ENCODE results near the gene SLC27A6.
"Not testable (repeated sequence)": the region's sequence is repeated elsewhere in the genome, so short reads cannot be mapped to it uniquely, and the experiment has no call there.

The SLC27A6 gene

DNA sequence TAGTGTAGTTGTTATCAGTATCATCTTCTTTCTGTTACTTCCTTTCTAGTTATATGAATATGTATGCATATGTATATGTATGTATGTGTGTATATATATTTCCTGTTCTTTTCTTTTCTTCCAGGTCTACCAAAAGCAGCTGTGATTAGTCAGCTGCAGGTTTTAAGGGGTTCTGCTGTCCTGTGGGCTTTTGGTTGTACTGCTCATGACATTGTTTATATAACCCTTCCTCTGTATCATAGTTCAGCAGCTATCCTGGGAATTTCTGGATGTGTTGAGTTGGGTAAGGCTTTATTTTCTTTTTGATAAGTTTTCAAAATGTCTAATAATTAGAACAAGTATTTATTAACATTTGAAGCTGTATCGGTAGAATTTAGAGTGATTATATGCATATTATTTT, 23.2 kb downstream of the SLC27A6 start:
- DNase-seq (ENCODE audit: low read depth in 1 of 2, low spot score in 1 of 2): no peak

- DNase-seq (ENCODE audit: low read depth in 1 of 2, low spot score in 1 of 2): no peak
Observed at GRCh38 chr5:129001841-129002526, 36.7 kb downstream of the SLC27A6 start.

- no peak for DNase-seq (ENCODE audit: low read depth in 1 of 2, low spot score in 1 of 2)
Observed at GRCh38 chr5:129002527-129002842, 37.2 kb downstream of the SLC27A6 start.

GRCh38 chr5:129003232-129003631, 37.9 kb downstream of the SLC27A6 start:
- DNase-seq (ENCODE audit: low read depth in 1 of 2, low spot score in 1 of 2): no peak

DNA sequence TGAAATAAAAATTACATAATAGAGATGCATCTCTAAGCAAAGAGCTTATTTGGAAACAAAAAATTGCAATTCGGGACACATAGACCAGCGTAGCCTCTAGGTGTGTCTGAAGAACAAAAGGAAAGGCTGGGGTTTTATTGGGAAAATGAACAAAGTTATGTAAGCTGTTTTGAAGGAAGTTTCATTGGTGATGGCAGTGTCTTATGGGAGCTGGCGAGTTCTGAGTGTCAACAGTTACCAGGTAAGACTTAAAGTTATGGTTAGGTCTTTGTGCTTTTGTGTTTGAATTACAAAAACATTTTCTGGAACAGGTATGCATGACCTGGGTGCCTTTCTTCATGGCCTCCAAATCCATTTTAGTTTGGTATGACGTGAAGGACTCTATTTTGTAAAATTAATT, 48.9 kb downstream of the SLC27A6 start:
- no peak for DNase-seq (ENCODE audit: low read depth in 1 of 2, low spot score in 1 of 2)

DNA sequence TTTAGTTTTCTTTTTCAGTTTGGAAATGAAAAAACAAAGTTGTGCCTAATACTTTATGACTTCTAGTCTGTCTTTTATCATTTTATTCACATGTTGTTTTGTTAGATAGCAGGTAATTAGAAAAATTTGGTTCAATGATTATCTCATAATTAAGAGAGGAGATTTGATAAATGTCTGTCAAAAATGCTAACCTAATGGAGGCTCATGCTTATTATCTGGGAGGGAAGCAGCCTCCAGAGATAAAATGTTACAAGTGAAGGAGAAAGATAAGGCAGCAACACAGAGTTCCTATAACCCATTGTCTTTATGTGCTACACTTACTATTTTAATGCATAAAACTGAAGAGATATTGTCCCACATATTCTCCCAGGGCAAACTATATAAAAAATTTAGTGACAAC, 53.5 kb downstream of the SLC27A6 start:
- no peak for DNase-seq (ENCODE audit: low read depth in 1 of 2, low spot score in 1 of 2)

DNA sequence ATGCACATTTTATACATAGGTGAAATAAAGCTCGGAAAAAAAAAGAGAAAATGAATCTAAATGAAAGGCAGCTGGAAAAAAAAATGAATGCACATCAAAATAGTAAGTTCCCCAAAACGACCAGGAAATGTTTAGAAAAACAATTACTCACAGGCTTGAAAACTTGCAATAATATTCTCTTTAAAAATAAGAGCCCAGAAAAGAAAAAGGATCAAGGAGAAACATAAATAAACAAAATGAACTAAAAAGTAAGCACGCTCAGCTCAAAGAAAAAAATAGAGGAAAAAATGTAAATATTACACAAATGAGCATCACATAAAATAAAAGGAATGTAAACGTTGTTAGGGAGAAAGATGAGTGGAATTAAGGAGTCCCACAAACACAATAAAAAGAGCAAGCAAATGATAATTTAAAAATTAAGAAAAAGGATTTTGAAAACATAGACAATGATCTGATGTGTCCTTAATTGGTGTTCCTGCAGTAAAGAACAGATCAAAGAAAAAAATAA, 54.2 kb downstream of the SLC27A6 start:
- no peak for DNase-seq (ENCODE audit: low read depth in 1 of 2, low spot score in 1 of 2)

- DNase-seq (ENCODE audit: low read depth in 1 of 2, low spot score in 1 of 2): no peak
Observed at GRCh38 chr5:129020683-129021082, 55.4 kb downstream of the SLC27A6 start.

DNA sequence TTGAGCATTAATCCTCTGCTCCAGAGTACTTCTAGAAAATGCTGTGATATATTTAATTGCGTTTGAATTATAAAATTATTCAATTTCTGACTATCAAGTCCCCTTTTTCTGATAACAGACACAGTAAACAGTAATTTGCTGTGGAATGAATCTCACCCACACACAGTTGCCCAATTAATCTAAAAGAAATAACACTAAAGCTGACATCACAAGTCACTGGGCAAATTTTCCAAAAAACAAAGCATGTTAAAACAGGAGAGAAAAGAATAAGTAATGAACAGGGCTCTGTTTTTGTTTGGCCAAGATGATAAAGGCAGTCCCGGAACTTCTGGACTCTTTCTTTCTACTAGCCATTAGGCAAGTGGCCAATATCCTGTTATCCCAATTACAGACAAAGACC, 56.5 kb downstream of the SLC27A6 start:
- DNase-seq (ENCODE audit: low read depth in 1 of 2, low spot score in 1 of 2): no peak

DNA sequence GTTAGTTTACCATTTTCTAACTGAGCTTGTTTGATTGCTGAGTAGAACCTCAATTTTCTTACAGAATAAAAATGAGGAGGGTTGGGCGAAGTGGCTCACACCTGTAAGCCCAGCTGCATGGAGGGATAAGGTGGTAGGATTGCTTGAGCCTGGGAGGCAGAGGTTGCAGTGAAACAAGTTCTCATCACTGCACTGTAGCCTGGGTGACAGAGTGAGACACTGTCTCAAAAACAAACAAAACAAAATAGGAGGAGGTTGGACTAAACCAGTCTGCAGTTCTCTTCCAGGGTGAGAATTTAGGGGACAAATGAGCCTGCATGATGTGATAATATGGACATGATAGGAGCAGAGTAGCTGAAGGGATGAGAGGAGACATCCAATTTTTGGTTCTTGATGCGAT, 57.3 kb downstream of the SLC27A6 start:
- no peak for DNase-seq (ENCODE audit: low read depth in 1 of 2, low spot score in 1 of 2)

DNA sequence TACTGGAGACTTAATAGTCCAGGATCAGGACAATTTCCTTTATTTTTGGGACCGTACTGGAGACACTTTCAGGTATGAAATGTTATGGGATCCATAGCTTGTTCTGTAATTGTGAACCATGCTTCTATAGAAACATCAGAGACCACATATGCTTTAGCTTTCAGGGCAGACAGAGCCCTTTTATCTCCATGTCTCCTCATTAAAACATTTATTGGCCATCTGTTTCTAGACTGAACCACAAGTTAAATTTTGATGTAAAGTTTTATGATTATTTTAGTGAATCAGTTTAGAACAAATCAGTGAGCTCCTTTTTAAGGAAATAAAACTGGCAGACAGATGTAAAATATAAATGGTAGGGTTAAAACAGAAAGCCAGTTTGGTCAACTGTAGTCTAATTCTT, 62.0 kb downstream of the SLC27A6 start:
- DNase-seq (ENCODE audit: low read depth in 1 of 2, low spot score in 1 of 2): no peak

DNA sequence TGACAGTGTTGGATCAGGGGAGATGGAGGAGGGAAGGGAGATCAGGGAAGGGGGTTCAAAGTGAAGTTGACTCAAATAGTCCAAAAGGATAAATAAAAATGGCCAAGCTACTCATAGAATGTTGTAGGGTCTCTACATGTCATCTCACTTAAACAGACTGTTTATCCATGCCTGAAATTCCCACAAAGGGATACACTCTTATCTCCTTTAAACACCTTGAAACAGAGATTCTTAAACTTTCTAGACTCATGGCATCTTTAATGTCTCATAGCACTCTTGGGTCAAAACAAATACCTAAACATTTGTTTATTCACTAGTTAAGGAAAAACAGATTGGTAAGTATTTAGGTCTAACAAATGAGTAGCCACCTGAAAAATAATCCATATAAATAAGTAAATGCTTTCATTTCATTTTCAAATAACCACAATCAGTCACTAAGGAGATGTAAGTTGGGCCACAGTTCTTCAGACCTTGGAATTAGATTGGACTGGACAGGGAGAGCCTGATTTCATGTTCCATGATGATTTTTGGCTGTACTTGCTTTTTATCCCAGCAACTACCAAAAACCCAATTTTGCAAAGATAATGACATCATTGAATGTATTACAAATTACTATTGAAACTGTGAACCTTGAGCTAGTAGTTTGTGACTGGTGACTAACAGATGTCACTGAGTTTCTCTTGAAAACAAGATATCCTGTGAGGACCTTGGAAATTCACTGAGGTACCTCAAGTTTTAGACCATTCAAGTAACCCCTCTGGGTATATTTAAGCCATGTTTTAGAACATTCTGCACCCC, 66.8 kb downstream of the SLC27A6 start:
- DNase-seq (ENCODE audit: low read depth in 1 of 2, low spot score in 1 of 2): no peak

DNA sequence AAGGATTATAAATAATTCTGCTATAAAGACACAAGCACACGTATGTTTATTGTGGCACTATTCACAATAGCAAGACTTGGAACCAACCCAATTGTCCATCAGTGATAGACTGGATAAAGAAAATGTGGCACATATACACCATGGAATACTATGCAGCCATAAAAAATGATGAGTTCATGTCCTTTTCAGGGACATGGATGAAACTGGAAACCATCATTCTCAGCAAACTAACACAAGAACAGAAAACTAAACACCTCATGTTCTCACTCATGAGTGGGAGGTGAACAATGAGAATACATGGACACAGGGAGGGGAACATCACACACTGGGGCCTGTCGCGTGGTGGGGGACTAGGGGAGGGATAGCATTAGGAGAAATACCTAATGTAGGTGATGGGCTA, 71.0 kb downstream of the SLC27A6 start:
- DNase-seq (ENCODE audit: low read depth in 1 of 2, low spot score in 1 of 2): not testable (repeated sequence)

DNA sequence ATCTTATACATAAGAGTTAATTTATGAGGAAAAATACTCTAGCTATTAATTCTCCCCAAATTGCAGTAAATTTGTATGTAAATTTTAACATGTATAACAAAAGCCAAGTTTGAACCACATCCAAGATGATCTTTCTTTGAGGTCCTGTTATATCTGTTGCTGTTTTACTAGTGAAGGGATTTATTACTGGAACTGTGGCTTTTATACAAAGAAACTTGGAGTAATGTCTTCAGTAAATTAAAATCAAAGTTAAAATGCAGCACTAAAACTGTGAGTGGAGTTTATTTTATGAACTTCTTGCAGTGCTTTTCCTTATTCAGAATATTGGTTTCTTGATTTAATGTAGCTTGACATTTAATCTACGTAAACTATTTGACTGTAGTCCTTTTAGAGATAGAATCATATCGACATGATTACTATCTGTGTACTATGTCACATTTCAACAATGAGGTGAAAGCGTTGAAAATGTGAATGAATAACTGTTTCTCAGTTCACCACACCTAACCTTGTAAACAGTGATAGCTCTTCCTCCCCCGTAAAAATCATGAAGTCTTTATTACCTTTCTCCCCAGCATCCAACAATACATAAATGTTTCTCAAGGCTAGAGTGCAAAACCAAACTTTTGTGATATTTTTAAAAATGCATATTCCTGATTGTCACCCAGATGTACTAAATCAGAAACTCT, 76.1 kb downstream of the SLC27A6 start:
- no peak for DNase-seq (ENCODE audit: low read depth in 1 of 2, low spot score in 1 of 2)

DNA sequence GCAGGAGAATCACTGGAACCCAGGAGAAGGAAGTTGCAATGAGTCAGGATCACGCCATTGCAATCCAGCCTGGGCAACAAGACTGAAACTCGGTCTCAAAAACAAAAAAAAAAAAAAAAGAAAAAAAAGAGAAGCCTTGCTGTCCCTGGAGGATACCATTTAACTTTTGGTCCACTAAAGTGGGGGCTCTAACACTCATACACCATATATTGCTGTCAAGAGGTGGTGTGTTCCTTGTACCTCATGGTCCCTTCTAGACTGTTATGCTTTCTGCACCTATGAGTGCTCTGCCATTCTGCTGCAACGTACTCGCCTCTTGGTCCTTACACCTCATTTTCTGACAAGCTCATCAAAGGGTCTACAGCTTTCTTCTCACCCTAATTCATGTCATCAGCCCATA, 77.0 kb downstream of the SLC27A6 start:
- DNase-seq (ENCODE audit: low read depth in 1 of 2, low spot score in 1 of 2): no peak

GRCh38 chr5:129043894-129044293, 78.6 kb downstream of the SLC27A6 start:
- no peak for DNase-seq (ENCODE audit: low read depth in 1 of 2, low spot score in 1 of 2)

- no peak for DNase-seq (ENCODE audit: low read depth in 1 of 2, low spot score in 1 of 2)
Observed at GRCh38 chr5:129046151-129046550, 80.9 kb downstream of the SLC27A6 start.

GRCh38 chr5:129048509-129048908, 83.2 kb downstream of the SLC27A6 start:
- no peak for DNase-seq (ENCODE audit: low read depth in 1 of 2, low spot score in 1 of 2)

DNA sequence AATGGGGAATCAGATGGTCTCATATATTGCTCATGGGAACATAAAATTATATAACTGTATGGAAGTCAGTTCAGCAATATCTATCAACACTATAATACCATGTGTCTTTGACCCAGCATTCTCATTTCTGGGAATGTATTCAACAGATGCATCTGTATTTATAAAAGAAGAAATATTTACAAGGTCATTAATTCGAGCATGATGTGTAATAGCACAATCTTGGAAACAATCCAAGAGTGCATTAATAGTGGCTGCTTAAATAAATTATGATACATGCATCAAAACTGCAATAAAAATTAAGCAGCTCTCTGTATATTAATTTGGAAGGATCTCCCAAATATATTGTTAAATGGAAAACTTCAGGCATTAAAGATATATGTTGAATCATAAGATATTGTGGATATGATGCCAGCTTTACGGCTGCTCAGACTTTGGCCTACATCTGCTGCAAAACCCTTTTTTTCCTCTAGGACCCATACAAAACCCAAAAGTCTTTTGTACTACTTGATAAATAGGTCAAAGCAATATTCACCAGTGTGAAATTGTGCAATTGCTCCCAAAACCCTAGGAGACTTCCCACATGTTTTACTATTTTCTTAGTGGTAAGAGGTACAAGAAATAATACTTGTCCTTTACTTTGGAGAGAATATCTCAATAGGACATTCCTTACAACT, 84.0 kb downstream of the SLC27A6 start:
- no peak for DNase-seq (ENCODE audit: low read depth in 1 of 2, low spot score in 1 of 2)

DNA sequence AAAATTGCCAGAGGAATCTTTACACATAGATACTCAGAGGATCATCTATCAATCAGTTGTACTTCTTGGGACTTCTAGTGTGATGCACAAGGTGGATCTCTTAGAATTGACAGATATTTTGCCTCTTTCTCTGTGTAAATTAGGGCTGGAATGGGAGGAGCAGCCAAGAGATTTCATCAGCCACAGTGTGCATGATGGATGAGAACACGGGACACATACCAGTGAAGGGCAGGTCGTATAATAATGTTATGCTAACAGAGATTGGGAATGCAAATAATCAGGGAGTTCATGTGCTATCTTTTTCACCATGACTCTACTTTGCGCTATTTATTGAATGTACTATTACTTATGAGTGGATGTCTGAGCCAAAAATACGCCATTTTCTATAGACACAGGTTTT, 86.0 kb downstream of the SLC27A6 start:
- DNase-seq (ENCODE audit: low read depth in 1 of 2, low spot score in 1 of 2): no peak

- DNase-seq (ENCODE audit: low read depth in 1 of 2, low spot score in 1 of 2): no peak
Observed at GRCh38 chr5:129053438-129053837, 88.2 kb downstream of the SLC27A6 start.

DNA sequence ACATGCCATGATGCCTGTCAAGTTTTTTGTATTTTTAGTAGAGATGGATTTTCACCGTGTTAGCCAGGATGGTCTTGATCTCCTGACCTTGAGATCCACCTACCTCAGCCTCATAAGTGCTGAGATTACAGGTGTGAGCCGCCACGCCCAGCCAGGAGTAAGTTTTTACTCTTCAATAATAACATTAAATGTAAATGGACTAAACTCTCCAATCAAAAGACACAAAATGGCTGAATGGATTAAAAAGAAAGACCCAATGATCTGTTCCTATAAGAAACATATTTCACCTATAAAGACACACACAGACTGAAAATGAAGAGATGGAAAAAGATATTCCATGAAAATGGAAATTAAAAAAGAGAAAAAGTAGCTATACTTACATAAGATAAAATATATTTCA, 92.0 kb downstream of the SLC27A6 start:
- DNase-seq (ENCODE audit: low read depth in 1 of 2, low spot score in 1 of 2): no peak
